Activated CD4-positive, alpha-beta T cell treated with anti-CD3 and anti-CD28 coated beads for 4 hours (primary cell): Measurements from ENCODE around the gene NPAS2.

Experiments used
- DNase-seq, 2 donors: peaks; one replicate each; pipeline ENCODE4 v3.0.0-alpha.2; 2020

NPAS2 gene

GRCh38 chr2:101025561-101025960 lies 205.6 kb downstream of the NPAS2 start:
- DNase-seq, result no peak

DNA sequence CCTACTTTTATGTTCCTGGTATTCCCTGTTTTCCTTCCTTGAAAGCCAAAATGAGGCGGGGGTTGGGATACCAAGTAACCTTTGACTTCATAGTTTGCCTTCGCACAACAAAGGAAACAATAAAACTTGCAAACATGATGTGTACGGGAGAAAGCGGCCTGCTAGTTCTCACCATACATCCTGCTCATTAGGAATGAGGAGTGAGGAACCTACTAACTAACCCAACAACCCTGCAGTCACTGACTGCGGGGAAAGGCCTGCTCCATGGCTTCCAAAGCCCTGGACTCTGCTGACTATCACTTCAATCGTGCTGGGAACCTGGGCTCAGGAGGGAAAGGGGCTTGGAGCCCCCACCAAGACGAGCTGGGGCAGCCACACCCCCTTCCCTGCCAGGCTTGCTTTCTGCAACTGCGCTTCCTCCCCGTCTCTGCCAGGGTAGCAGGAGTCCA lies 206.3 kb downstream of the NPAS2 start:
- no peak for DNase-seq

- no peak for DNase-seq
Observed at GRCh38 chr2:101026923-101027469, 207.1 kb downstream of the NPAS2 start.

DNA sequence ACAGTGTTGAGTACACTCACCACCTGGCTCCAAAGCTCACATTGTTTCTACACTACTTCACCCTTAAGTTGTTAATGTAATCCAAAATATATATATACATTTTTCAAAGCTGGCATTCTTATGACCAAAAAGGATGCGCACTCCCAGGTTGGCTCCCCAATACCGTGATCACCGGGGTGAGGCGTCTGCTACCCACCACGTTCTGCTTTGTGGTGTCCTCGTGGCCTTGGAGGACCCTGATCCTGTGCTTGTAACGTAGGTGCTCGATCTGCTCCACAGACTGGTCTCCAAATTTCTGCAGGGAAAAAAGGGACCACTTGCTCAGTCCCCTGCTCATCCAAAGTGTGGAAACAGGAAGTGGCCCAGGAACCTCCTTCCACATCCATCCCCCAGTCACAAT lies 207.9 kb downstream of the NPAS2 start:
- no peak for DNase-seq

DNA sequence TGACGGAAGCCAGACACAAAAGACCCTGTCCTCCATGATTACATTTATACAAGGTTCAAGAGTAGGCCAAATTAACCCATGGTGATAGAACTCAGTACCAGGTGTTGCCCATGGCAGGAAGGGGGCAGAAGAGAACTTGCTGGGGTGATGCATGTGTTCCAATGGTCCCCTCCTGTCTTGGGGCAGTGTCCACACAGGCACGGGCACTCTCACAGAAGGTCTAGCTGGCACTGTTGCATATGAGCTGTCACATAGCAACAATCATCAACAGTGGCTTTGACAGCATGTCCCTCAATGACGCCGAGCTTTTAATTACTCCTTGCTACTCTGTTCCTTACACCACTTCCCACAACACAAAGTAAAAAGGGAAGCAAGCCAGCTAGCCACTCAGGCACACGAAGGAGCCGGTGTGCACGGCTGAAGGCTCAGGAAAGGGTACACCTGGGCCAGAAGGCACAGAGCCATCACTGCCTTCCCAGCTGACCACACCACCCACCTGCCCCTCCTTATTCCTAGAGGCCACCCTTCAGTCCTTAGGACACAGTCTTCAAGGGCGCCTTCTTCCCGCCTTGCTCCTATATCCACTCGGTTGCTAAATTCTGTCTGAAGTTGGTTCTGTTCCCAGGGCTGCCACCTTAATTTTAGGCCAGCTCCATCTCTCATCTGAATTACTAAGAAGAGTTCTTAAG lies 211.1 kb downstream of the NPAS2 start:
- no peak for DNase-seq

DNA sequence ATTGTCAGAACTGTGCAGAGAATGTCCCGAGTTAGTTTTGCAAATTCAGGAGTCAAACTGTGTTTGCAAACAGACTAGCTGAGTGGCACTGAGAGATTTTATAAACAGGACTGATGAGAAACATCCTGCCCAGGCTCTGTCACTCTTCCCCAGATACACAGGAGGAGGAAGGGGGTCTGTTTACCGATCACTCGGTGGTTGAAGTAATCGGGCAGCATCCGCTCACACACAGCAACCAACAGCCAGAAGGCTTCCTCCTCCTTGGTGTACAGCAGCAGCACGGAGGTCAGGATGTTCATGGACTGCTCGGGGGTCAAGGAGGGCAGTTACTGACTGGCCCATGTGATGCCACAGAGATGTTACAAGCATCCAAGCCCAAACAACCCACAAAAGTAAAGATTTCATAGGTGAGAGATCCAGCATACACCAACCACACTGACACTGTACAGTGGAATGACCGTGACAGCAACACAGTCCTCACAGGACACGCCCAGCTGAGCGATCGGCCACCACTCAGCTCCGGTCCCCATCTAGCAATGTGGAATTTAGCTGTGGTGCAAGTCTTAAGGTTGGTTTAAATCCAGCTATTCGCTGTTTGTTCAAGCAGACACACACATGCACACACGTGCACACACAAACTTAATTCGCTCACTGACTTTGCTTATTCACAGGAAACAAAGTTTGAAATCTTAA lies 212.3 kb downstream of the NPAS2 start:
- no peak for DNase-seq

DNA sequence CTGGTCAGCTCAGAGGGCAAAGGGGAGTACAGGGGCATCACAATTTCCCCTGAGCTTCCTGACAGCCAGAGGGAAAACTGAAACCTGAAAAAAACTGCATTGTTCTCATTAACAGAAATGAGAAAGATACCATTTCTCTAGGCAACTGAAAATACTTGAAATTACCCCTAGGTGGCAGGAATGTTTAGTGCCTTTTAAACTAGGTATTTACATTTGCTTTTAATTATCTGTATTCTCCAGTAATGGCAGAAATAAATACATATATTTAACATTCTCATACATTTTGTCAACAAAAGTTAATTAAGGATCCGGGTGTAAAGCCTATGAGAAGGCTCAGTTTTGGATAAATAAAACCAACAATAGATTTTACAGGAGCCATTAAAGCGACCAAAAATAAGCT lies 216.6 kb downstream of the NPAS2 start:
- DNase-seq, result no peak

DNA sequence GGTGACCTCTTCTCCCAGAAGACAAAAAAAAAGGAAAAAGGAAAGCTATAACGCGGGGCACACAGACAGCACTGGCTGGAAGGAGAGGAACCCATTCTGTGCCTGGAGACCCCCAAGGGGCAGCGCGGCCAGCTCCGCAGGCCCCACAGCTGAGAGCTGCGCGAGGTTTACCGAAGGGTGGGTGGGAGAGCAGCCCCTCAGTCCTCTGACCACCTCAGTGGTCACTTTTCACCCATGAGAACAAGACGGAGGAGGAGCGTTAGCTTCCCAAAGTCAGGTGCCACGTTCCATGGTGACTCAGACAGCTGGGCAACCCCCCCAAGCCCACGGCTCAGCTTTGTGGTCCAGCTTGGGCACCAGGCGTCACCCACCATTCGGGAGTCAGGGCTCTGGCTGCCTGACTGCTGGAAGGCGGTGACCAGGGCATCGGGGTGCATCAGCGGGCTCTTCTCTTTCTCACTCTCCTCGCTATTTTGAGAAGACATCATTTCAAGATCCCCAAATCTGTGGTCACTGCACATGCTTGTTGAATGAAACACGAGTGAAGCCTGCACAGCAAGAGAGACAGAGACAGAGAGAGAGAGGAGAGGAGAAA lies 217.3 kb downstream of the NPAS2 start:
- DNase-seq, result no peak

GRCh38 chr2:101038455-101039255 lies 218.7 kb downstream of the NPAS2 start:
- DNase-seq, result no peak

DNA sequence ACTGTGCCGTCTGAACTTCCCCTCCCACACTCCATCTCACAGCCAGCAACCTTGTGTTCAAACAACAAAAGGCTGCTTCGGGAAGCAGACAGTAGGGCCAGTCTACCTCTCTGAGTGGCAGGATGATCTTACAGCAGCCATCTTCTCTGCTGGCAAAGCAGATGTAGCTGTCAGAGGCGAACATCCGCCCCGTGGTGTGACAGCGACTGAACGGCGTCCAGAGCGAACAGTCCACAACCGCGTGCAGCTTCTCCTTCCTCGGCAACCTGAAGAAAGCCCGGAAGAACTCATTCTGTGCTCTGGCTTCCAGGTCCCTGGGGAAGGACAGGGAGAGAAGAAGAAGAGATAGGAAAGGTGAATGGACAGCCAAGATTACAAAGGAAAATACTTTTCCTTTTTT lies 220.1 kb downstream of the NPAS2 start:
- DNase-seq, result no peak

DNA sequence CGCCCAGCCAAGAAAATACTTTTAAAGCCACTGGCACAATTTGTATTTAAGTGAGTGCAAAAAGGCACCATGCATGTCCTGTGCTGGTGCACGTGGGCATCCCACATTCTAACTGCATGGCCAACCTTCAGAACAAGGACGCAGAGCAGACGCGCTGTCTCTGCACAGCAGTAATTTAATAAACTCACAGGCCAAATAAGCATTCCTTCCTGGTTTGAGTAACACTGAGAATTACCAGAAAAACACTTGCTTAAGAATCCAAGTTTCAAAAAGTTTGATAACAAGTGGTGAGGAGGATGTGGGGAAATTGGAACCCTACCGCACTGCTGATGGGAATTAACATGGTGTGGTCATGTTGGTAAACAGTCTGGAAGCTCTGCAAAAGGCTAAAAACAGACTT lies 220.8 kb downstream of the NPAS2 start:
- no peak for DNase-seq

GRCh38 chr2:101041413-101041812 lies 221.5 kb downstream of the NPAS2 start:
- DNase-seq, result no peak

DNA sequence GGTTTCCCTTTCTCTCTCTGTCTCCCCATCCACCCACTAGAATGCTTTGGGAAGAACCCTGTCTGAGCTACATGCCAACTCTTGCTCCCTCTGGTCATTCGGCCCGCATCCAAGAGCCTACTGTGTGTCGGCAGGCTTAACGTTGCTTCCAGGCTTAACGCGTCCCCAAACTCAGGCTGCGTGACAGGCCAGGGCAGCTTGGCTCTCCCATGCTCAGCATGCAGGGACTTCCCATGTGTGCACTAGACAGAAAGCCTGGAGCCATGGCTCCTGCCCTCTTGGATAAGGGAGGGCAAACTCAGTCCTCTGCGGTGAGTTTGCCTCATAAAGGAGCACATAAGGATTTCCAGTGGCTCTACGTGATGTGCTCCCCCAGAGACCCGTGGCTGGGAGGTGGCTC lies 225.4 kb downstream of the NPAS2 start:
- DNase-seq, result no peak
